Left ventricle myocardium superior (tissue), 1 donor: Measurements from ENCODE around the gene SSTR5. TPM values are rescaled to one million over a fixed set of nuclear protein-coding genes. Genes with fewer than 3 reads are reported as not detected.

ENCODE experiments used
- ATAC-seq: fragments of 200-7000 bp; cut with Tn5 transposase; one replicate; pipeline ENCODE4 v1.9.1; 2020; ENCODE audit warnings: mild to moderate bottlenecking, moderate library complexity
- DNase-seq: peaks from one replicate; pipeline ENCODE4 v3.0.0-alpha.2; 2020
- intact Hi-C: fragments of 100-400 bp; cut with micrococcal nuclease; formaldehyde crosslinking; loops from one replicate; pipeline ENCODE4 v1.11.0; 2022
- total RNA-seq: library from RNA; stranded (reverse); fragmentation: NEBNext Ultra II Directional; extraction: Animal tissue kit (Norgen Biotek cat#: 25700); gene quantifications from one replicate; pipeline ENCODE4 v1.2.1, GENCODE V29; 2021
- donor health status: DM: no; HTN: yes; CAD: no; lungs with severe emphysema.

SSTR5 gene
- total RNA-seq, 1 donor from 2014 or later: 25.8 TPM

DNA sequence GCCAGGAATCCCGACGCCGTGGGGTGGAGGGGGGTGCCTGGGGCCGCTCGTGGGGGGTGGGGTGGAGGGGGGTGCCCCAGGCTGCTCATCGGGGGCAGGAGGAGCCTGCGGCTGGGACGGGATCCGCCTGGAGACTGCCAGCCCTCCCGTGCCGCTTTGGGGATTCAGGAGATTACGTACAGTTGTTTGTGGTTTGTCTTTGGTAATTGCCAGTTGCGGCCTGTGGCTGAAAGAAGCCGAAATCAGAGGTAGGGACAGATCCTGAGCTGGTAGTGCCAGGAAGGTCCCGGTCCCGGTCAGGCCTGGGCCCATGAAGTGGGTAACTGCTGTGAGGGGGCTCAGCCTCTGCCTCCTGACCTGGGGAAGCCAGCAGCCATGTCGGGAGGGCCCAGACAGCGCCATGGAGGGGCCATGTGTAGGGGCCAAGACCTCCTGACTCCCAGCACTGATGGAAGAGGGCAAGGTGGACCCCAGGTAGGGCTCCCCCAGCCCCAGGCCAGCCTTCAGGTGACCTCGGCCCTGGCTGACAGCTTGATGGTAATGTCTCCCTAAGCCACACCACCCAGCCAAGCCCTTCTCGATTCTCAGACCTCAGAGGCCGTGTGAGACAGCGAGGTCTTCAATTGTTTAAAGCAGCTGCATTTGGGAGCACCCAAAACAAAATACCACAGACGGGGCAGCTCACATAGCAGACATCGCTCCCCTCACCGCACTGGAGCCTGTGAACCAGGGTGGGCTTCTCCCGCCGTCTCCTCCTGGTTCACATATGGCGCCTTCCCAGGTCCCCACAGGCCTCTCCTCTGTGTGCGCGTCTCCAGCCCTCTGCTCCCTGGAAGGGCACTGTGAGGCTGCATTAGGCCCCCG, 34.9 kb upstream of the SSTR5 start:
- ATAC-seq (no peak), DNase-seq (no peak)
- intact Hi-C loops: no loop called here

DNA sequence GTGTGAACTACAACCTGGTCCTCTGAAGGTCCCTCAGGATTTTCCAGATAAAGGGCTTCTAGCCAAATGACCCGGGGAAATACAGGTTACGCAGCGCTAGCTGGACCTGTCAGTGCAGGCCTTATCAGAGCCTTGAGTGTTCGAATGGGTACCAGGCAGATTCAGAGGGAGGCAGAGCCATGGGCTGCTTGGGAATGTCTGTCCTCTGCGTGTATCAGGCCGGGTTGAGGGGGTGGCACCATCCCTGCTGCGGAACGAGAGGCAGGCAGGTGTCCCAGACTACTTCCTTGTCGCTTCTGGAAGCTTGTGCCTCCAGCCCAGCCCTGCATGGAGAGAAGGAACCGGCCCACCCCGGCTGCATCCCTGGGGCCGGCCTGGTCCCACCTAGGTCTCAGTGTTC, 33.6 kb upstream of the SSTR5 start:
- ATAC-seq: no peak
- no peak for DNase-seq
- intact Hi-C loops: no loop called here

DNA sequence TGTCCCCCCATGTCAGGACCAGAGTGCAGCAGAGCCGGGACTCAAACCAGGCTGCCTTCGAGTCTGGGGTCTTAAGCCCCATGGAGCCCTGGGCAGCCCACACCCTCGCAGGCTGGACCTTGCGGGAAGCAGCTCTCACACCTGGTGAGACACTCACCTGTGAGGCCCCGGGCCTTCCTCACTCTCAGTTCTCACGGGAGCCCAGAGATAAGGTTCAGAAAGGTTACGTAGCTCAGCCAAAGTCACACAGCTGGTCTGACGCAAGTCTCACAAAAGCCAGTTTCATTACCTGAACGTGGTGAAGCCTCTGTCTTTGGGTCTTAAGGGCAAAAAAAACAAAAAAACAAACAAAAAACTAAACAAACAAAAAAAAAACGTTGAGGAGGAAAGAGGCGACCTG, 32.8 kb upstream of the SSTR5 start:
- no peak for ATAC-seq
- intact Hi-C loops: no loop called here
- no peak for DNase-seq

DNA sequence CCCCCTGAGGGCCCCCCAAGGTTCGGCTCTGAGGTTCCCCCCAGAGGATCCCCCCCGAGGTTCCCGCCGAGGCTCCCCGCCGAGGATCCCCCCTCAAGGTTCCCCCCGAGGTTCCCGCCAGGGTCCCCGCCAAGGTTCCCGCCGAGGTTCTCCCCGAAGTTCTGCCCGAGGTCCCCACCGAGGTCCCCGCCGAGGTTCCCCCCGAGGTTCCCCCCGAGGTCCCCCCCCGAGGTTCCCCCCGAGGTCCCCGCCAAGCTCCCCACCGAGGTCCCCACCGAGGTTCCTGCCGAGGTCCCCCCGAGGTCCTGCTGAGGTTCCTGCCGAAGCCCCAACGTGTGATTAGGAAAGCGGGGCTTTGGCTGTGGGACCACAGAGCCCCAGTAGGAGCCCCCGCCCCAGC, 32.2 kb upstream of the SSTR5 start:
- intact Hi-C loops: no loop called here
- DNase-seq: no peak
- ATAC-seq: no peak

DNA sequence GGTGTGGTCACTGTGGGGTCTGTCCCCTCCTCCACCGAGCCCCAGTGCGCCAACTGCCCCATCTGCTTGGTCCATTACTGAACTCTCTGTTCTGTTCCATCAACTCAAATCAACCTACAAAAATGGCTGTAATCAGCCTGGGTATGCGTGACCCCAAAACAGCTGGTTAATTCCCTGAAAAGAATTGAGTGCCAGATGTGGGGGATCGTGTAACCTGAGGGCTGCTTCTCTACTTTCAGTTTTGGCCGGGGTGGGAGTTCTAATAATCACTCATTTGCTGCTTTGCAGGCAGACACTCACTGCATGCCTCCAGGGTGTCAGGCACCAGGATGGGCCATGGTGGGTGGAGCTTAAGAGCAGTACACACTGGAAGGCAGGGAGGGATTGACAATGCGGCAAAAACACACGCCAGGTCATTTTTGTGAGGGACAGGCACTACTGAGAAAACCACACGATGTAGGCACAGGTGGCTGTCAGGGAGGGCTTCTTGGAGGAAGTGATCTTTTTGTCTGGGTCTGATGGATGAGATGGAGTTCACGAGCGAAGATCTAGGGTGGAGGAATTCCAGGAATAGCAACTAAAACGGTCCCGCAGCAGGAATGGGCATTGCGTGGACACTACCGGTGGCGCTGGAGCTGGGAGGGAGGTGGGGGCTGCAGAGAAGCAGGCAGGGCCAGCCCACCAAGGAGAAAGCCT, 30.4 kb upstream of the SSTR5 start:
- intact Hi-C loops: no loop called here
- no peak for ATAC-seq

DNA sequence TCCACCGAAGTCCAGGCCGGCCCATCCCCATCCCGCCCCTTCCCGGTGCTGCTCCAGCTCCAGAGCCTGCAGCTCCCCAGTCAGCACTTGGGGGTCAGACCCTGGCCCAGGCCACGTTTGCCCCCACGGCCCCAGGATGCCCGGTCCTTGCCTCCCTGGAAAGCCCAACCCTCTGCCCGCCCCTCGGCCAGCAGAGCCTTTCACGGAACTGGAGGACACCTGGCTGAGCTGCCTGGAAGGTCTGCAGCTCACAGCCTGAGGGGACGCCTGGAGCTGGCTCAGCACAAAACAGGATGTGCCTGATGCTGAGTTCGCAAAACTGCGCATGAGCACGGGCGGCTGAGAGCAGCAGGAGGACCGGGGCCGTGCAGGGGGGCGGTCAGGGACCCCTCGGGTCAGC, 29.7 kb upstream of the SSTR5 start:
- intact Hi-C loops: no loop called here
- ATAC-seq: no peak
- no peak for DNase-seq

More for the DNA sequence above, 30.4 kb upstream of the SSTR5 start:
- DNase-seq: no peak

DNA sequence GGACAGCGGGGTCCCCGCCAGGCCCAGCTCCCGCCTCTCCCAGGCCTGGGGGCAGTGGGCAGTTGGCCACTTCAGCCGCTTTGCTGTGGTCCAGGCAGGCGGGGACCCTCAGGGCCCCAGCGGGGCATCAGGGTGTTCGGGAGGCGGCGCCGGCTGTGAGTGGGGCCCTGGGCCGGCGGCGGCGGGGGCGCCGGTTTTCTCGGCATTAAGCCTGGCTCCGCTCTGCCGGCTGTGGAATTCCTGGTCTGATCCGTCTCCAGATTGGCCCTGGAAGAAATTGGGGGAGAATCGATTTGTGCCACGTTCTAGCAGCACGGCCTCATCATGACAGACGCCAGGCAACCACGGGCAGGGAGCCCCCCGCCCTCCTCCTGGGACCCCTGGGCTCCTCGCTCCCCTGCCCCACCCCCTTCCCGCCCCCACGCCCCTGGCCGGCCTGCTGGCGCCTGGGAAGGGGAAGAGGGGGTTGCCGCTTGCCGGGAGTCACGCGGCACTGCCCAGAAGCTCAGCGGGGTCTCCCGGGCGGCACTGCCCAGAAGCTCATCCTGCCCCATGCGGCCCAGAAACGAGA, 28.6 kb upstream of the SSTR5 start:
- DNase-seq (no peak), ATAC-seq (no peak)
- intact Hi-C loops: no loop called here

DNA sequence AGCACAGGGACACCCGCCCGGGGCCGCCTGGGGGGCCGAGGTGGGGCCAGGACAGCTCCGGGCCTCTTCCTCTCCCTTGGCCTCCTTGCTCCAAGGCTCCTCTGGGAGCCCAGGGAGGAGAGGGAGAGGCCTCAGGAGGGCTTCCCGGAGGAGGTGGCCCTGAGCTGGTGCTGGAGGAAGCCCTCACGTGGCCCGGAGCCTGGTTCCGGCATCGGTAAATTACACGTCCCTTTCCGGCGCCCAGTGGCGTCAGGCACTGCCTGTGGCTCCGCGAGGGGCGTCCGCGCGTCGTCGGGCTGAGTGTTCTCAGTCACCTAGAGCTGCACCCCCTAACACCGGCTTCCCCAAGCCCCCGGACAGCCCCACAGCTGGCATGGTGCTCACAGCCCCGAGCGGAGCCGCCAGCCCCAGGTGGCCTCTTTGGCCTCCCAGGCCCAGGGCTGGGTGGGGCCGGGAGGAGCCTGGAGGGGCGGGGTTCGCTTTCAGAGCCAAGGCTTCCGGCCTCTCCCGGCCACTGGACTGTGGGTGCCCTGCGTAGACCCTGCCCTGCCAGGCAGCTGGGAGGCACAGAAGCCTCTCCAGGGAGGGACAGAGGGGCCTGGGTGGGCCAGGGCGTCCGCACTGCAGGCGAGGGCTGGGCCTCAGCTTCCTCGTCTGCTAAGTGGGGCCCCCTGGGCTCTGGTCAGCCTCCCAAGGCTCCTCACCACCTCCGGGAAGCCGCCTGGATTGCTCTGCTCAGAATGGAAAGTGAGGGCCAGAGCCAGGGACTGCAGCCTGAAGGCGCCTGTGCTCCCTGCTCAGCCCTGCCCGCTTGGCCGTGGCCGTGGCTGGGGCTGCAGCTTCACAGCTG, 27.9 kb upstream of the SSTR5 start:
- intact Hi-C loops: no loop called here
- no peak for DNase-seq
- no peak for ATAC-seq

DNA sequence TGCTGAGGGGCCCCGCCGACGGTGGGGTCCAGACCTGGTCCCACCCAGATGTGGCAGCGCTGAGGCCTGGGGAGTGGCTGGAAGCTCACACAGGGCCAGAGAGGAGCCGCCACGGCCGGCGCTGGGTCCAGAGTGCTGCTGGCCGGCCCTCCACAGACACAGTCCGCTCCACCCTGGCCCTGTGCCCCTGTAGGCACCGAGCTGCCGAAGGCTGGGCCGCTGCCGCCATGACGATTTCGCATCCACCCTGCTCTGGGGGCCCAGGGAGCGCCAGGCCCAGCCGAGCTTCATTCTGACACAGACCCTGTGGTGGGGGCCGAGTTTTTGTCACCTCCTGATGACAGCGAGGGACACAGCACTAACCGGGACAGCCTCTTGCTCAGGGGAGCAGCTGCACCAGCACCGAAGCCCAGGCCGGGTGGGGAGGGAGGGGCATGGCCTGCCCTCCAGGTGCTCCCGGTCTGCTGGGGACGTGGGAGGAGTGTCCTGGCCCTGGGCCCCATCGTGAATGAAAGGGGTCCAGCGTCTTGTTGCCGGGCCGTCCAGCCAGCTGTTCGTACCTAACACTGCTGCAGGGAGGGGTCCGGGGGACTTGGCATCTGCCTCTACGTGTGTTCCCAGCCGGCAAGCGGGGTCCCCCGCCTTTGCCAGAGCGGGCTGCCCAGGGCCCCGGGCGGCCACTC, 27.1 kb upstream of the SSTR5 start:
- DNase-seq (no peak), ATAC-seq (peak; percentile 30)
- intact Hi-C loops: no loop called here

DNA sequence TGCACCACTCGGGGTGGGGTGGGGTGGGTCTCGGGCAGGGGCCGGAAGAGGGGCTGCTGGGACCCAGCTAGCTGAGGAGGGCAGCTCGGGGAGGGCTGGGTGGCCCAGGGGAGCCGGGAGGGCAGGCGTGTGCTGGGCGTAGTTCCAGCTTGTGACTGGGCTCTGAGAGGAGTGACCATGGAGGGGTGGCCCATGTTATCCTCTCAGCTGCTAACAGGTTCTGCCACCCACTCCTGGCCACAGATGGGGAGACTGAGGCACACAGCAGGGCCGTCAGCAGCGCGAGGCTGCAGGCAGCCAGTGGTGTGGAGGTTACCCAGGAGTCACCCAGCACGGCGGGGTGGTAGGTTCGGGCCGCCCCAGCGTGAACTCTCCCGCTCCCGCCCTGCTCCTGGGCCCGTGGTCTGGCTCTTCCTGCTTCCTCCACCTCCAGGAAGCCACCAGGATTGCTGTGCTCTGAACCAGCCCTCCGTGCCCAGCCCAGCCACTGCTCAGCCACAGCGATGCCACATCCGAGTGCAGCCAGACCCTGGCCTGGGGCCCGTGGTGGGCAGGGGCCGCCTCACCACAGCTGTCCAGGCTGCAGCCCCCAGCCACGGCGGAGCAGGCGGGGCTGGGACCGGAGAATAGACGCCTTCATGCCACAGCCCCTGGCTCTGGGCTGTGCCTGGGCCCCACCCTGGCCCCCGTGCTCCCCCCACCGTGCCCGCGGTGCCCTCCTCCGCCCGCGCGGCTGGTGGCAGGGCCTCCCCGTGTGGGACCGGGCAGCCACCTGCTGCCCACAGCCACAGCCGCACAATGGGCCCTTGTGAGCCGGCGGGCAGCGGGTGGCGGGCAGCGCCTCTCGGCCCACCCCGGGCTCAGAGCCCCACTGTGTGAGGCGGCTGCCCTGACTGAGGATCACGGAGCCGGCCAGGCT, 26.3 kb upstream of the SSTR5 start:
- intact Hi-C loops: no loop called here
- no peak for ATAC-seq
- no peak for DNase-seq

DNA sequence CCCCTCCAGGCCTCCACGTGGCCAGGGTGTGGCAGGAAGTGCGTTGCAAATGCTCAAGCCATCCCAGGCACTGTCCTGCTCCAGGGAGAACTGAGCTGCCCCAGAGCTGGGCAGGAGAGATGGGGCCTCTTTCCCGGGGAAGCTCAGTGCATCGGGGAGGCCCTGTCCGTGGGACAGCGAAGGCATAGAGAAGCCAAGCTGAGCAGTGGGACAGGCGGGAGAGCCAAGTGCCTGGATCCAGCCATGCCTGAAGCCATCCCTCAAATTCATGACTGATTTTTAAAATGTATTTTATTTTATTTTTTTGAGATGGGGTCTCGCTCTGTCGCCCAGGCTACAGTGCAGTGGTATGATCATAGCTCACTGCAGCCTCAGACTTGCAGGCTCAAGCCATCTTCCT, 25.4 kb upstream of the SSTR5 start:
- DNase-seq (no peak), ATAC-seq (no peak)
- intact Hi-C loops: no loop called here

DNA sequence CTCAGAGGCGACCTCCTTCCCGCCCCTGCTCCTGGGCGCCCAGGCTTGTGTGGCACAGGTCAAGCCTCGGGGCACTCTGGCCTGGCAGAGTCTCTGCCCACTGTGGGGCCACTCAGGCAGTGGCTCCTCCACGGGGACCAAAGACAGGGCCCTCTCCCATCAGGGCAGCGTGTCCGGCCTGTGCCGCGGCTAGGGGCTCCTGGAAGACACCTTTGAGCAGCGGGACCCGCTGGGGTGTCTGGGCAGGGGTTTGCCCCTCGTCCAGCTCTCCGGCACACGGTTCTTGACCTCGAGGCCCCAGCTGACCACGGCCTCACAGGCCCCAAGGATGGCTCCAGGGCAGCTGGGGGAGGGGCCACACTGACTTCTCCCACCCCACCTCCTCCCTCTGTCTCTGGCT, 24.7 kb upstream of the SSTR5 start:
- intact Hi-C loops: no loop called here
- DNase-seq: no peak
- ATAC-seq: no peak

DNA sequence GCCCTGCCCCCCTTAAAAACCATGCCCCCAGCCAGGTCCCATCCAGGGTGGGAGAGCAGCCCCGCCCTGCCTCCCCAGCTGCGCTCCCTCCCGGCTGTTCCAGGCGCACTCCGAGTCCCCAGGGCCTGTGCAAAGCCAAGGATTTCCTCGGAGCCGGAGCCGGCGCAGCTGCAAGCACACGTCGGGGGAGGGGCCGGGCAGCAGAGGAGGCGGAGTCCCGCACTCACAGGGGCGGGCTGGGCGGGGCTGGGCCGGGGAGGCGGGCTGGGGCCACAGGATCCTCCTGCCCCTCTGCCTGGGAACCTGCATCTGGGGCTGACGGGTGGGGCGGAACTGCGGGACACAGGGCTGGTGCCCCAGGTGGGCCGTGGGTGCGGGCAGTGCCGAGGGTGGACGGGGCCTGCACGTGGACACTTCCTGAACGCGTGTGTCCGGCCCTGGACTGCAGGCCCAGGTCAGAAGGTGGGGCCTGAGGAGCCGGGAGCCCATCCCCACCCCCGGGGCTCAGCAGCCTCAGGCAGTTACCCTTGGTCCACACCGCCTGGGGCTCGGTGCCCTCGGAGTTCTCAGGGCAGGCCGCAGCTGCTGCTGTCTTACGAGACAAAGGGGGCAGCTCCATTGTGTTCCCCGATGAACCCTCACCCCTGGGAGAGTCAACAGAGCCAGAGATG, 24.0 kb upstream of the SSTR5 start:
- ATAC-seq (peak; percentile 87), DNase-seq (peak; percentile 83)
- intact Hi-C loops: no loop called here

DNA sequence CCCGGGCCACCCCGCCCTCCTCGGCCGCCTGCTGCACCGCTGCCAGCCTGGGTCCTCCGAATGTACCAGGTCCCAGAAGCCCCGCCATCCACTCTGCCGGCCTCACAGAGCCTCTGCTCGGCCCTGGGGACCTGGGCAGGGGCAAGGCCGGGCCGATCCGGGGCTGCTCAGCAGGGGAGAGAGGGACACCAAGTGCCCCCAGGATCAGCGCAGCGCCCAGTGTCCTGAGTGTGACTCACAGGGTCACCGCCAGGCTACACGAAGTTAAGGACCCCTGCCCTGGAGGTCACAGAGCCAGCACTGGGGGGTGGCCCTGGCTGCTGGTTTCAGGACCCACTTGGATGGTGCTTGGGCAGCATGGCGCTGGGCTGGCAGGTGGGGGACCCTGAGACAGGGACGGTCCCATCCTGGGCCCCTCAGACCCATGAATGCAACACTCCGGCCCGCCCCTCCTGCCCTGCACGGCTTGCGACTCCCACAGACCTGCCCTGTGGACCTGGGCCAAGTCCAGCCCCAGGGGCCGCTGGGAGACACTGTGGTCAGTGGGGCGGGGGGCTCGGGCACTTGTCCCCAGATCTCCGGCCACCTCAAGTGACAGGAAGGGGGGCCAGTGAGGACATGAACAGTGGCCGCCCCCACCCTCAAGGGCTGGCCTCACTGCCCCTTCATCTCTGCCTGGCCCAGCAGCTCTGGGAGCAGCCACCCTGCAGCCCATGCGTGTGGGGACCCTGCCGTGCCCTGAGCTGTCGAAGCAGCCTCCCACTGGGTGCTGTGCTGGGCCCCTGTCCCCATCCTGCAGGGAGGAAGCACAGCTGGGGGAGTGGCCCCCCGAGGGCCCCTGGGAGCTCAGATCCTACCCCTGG, 23.2 kb upstream of the SSTR5 start:
- DNase-seq (no peak), ATAC-seq (no peak)
- intact Hi-C loops: no loop called here

DNA sequence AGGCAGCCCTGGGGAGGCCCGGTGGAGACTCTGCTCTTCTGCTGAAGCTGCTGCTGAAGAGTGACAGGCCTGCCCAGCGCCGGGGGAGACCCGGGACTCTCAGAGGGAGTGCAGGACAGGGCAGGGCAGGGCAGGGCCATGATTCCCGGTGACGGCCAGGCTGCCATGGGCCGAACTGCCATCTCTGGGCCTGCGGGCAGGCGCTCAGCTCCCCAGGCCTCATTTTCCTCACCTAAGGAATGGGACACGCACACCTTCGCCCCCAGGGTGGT, 22.6 kb upstream of the SSTR5 start:
- DNase-seq (no peak), ATAC-seq (no peak)
- intact Hi-C loops: no loop called here

DNA sequence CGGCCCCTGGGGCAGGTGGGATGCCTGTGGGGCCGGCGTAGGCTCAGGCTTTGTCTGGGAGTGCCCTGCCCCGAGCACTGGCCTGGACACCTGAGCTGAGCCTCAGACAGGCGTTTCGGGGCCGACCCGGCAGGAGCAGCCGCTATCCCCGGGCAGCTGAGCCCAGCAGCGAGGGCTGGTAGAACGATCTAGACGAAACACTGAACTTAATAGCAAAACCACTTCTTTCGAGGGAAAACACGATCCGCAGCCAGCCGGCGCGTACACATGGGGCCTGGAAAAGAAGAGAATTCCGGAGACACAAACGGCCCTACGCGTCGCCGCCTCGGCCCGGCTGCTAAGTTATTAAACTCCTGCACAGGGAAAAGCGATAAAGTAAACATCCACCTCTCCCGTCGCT, 22.0 kb upstream of the SSTR5 start:
- DNase-seq: no peak
- intact Hi-C loops: no loop called here
- ATAC-seq: no peak

DNA sequence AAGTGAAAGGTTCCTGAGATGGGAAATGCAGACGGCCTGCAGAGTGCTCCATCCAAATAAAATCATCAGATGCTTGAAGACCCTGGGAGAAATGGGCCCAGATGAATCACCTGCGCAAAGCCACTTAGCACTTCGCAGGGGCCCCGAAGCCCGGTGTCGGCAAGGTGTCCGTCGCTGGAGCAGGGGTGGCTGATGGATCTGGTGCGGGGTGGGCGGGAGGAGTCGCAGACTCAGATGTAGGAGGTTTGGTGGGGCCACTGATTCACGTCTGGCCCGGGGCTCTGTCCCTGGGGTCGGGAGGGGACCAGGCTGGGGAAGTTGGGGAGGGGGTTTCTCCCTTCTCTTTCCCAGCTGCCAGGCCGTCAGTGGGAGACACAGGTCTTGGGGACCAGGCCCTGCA, 21.6 kb upstream of the SSTR5 start:
- no peak for ATAC-seq
- intact Hi-C loops: no loop called here
- DNase-seq: no peak
